DOHH2 (cell line): Measurements from ENCODE around the gene ALG1.
"Not testable (repeated sequence)": the region's sequence is repeated elsewhere in the genome, so short reads cannot be mapped to it uniquely, and the experiment has no call there.

Experiments
- CTCF ChIP-seq: fragments of 200-600 bp; sonication (generic); IDR thresholded peaks from one replicate; pipeline ENCODE4 v1.5.1; 2014; ENCODE audit warnings: antibody characterized with exemption, mild to moderate bottlenecking, low read depth, low read length; ENCODE audit not compliant: poor library complexity, severe bottlenecking
- EZH2phosphoT487 ChIP-seq: fragments of 200-600 bp; sonication (generic); IDR thresholded peaks from 2 replicates; pipeline ENCODE4 v1.6.1; 2017; ENCODE audit warnings: borderline replicate concordance, mild to moderate bottlenecking, antibody characterized with exemption, low read length, moderate library complexity, mixed read lengths

- not testable (repeated sequence) for TF ChIP-seq CTCF, EZH2phosphoT487
These were observed 26.8 kb downstream of the ALG1 start for GRCh38 chr16:5098221-5099159.
